ENCODE measurements around the gene FOXO3. TPM values are rescaled to one million over a fixed set of nuclear protein-coding genes. Genes with fewer than 3 reads are reported as not detected.

Gene FOXO3
- total and polyA plus RNA-seq, 9 donors, result 33.4 to 94.8 (median 70.0) TPM

- no peak for DNase-seq
- peaks cover 35% of the 10 kb centered on the region for H3K4me1 ChIP-seq (ENCODE audit: insufficient read depth)
- H3K36me3 ChIP-seq, result no peaks in the 10 kb centered on the region
- no peak overlapping the region for H3K4me3 ChIP-seq
- WGBS, 3 donors, result 61 to 76% (median 75%) methylated on average over 11 of the region's 11 CpGs
- H3K27me3 ChIP-seq, result no peaks in the 10 kb centered on the region
- no peaks in the 10 kb centered on the region for H3K9me3 ChIP-seq
- intact Hi-C loops (cut with DNase I), result no loop called here
- no peak overlapping the region for H3K27ac ChIP-seq
- TF ChIP-seq POLR2A (IDR thresholded peaks at IDR 0.05), result no peak
- no peak for TF ChIP-seq EP300 (IDR thresholded peaks at IDR 0.05)
- TF ChIP-seq CTCF (IDR thresholded peaks at IDR 0.05), result no peak
These were observed 62.1 kb downstream of the FOXO3 start for GRCh38 chr6:108622641-108623298.

GRCh38 chr6:108623995-108624394 lies 63.3 kb downstream of the FOXO3 start:
- no peak for DNase-seq
- Histone ChIP-seq H3K4me3 (no peak overlapping the region), H3K9me3 (no peaks in the 10 kb centered on the region), H3K4me1 (ENCODE audit: insufficient read depth) (peaks cover 33% of the 10 kb centered on the region), H3K36me3 (no peaks in the 10 kb centered on the region), H3K27ac (no peak overlapping the region), H3K27me3 (no peaks in the 10 kb centered on the region)
- TF ChIP-seq CTCF (IDR thresholded peaks at IDR 0.05) (no peak), EP300 (IDR thresholded peaks at IDR 0.05) (no peak), POLR2A (IDR thresholded peaks at IDR 0.05) (no peak)
- intact Hi-C loops (cut with DNase I), result no loop called here
- whole genome bisulfite sequencing, 3 donors, result 65 to 81% (median 74%) methylated on average over 1 of the region's 1 CpG

- no peak overlapping the region for H3K4me3 ChIP-seq
- DNase-seq, result no peak
- no peaks in the 10 kb centered on the region for H3K27me3 ChIP-seq
- no peak for TF ChIP-seq CTCF (IDR thresholded peaks at IDR 0.05)
- TF ChIP-seq POLR2A (IDR thresholded peaks at IDR 0.05), result no peak
- TF ChIP-seq EP300 (IDR thresholded peaks at IDR 0.05), result no peak
- H3K27ac ChIP-seq, result no peak overlapping the region
- intact Hi-C loops (cut with DNase I), result no loop called here
- peaks cover 33% of the 10 kb centered on the region for H3K4me1 ChIP-seq (ENCODE audit: insufficient read depth)
- H3K36me3 ChIP-seq, result no peaks in the 10 kb centered on the region
- H3K9me3 ChIP-seq, result no peaks in the 10 kb centered on the region
These were observed 64.9 kb downstream of the FOXO3 start for GRCh38 chr6:108625581-108625980.

- no peaks in the 10 kb centered on the region for H3K9me3 ChIP-seq
- intact Hi-C loops (cut with DNase I), result no loop called here
- H3K4me3 ChIP-seq, result no peak overlapping the region
These were observed 66.1 kb downstream of the FOXO3 start for GRCh38 chr6:108626777-108627176.

More at GRCh38 chr6:108626777-108627176, 66.1 kb downstream of the FOXO3 start:
- Histone ChIP-seq H3K4me1 (ENCODE audit: insufficient read depth) (peaks cover 31% of the 10 kb centered on the region), H3K27ac (no peak overlapping the region), H3K36me3 (no peaks in the 10 kb centered on the region), H3K27me3 (no peaks in the 10 kb centered on the region)
- WGBS, 3 donors, result 95 to 98% (median 98%) methylated on average over 2 of the region's 2 CpGs
- no peak for TF ChIP-seq CTCF (IDR thresholded peaks at IDR 0.05)
- TF ChIP-seq EP300 (IDR thresholded peaks at IDR 0.05), result no peak
- no peak for TF ChIP-seq POLR2A (IDR thresholded peaks at IDR 0.05)
- no peak for DNase-seq
